ENCODE results near the gene HTR2B. TPM values are rescaled to one million over a fixed set of nuclear protein-coding genes. Genes with fewer than 3 reads are reported as not detected.

The HTR2B gene
- total RNA-seq, 1 experiment from 2014 or later, result not detected

GRCh38 chr2:231132129-231132528 is 7.3 kb upstream of the HTR2B start:
- Histone ChIP-seq H3K27me3 (ENCODE audit: insufficient read depth, low read length) (no peaks in the 10 kb centered on the region), H3K9me3 (ENCODE audit: control insufficient read depth in 1 of 2, insufficient read depth in 1 of 2, low read depth in 1 of 2, low read length in 2 of 2) (no peaks in the 10 kb centered on the region), H3K79me2 (ENCODE audit: insufficient read depth, low read length) (peaks cover 55% of the 10 kb centered on the region), H3K36me3 (ENCODE audit: control insufficient read depth in 1 of 2, insufficient read depth in 2 of 2, low read length in 2 of 2) (no peaks in the 10 kb centered on the region), H3K4me1 (ENCODE audit: control insufficient read depth in 1 of 2, insufficient read depth in 2 of 2, low read length in 2 of 2) (no peaks in the 10 kb centered on the region), H3K4me2 (ENCODE audit: low read length) (no peak overlapping the region), H3K9ac (ENCODE audit: low read length) (no peak overlapping the region), H2AFZ (ENCODE audit: low read depth, low read length, poor library complexity, severe bottlenecking) (no peak overlapping the region), H3K4me3 (replicated peaks in 1 of 2; ENCODE audit: low read depth in 1 of 2, low read length in 2 of 2) (no peak overlapping the region), H4K20me1 (ENCODE audit: insufficient read depth) (peaks cover 15% of the 10 kb centered on the region; the same call in 1 of the 2 replicates), H3K9me2 (ENCODE audit: insufficient read depth) (no peaks in the 10 kb centered on the region), H3K27ac (ENCODE audit: low read depth, low read length) (no peak overlapping the region)
- ATAC-seq (no peak), DNase-seq (ENCODE audit: low read depth, low spot score) (no peak)
- POLR2A ChIA-PET, result no interaction called here
- CTCF ChIA-PET, result no interaction called here
- intact Hi-C loops (cut with micrococcal nuclease), result no loop called here
- BruUV-seq (replicated peaks), result no TSS peak
- RAD21 ChIA-PET (ENCODE audit: low non-redundant PET in 1 of 2, low total read pairs in 2 of 2, uncharacterized antibody in 2 of 2, unreplicated experiment in 2 of 2), result no interaction called here
- TF ChIP-seq TCF7L2 (IDR thresholded peaks at IDR 0.05; ENCODE audit: borderline replicate concordance, extremely low read depth, insufficient read depth, insufficient read length) (no peak), REST (IDR thresholded peaks at IDR 0.05; ENCODE audit: low read depth) (no peak), CEBPB (IDR thresholded peaks at IDR 0.05; ENCODE audit: low read depth) (no peak), SRF (IDR thresholded peaks at IDR 0.05; ENCODE audit: low read depth) (no peak), CBX3 (IDR thresholded peaks at IDR 0.05; ENCODE audit: low read depth) (no peak), EZH2 (IDR thresholded peaks at IDR 0.05) (no peak), CTCF (IDR thresholded peaks at IDR 0.05 in 2 of 3, conservative IDR thresholded peaks at IDR 0.05 in 1 of 3; ENCODE audit: borderline replicate concordance in 1 of 3, insufficient read depth in 1 of 3, low read depth in 2 of 3, low read length in 2 of 3) (no peak)
